D341Med (cell line): Measurements from ENCODE around the gene RPLP2.

Source experiments
- DNase-seq: peaks from one replicate; pipeline ENCODE4 v3.0.0; 2012; ENCODE audit warnings: low spot score

Gene RPLP2

DNA sequence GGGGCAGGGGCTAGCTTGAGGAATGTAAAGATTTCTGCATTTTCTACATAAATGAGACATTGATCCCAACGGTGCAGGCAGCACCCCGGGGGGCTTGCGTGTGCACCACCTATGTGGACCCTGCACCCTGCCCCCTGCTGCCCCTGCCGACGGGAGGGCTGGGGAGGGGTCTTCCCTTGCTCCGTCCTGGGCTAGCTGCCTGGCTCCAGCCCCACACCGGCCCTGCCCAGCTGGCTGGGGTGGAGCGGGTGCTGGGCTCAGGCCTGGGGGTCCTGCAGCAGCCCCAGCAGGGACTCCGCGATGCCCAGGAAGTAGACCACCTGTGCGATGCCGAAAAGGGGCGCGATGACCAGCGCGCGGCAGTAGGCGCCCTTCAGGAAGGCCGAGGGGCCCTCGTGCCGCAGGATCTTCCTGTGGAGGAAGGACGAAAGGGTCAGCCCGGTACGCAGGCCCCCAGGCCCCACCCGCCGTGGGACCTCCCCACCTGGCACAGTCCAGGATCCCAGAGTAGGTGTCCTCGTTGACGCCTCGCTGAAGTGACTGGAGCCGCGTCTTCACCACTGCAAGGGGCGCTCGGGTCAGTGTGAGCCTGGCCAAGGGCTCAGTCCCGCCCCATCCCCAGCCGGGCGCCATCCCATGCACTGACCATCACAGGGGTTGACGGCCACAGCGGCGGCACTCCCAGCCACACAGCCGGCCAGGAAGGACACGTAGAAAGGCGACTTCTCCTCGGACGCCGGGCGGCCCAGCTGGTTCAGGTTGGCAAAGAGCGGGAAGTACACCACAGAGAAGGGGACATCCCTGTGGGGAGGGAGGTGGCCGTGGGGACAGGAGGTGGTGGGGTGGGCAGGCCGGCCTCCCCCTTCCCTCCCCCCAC lies 17.9 kb upstream of the RPLP2 start:
- DNase-seq = no peak

DNA sequence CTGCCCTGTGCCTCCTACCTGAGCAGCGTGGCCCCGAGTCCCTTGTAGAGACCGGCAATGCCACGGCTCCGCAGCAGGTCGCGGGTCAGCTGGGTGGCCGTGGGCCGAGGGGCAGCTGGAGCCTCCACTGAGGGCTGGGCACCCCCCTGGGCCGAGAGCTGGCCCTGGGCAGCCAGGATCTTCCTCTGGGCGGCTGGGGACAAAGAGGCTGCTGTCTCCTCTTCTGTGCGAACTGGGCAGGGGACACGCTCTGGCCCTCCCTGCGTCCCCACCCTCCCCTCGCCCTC lies 17.3 kb upstream of the RPLP2 start:
- DNase-seq = no peak

- DNase-seq = no peak
These were observed 16.9 kb upstream of the RPLP2 start for GRCh38 chr11:792873-793272.

DNA sequence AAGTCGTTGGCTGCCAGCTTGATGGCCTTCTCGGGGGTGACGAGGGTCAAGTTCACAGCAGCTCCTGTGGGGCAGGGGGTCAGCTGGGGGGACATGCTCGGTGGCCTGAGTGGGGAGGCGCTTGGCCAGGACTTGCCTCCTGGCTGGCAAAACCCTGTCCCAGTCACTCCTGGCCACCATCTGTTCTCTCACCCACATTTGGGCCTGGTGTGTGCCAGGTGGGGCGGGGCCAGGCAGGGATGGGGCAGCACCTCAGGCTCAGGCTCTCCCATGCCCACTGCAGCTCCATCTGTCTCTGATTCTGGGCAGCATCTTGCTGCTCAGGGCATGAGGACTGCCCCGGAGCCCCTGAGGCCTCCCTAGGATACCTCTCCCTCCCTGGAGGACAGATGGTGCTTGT lies 16.2 kb upstream of the RPLP2 start:
- DNase-seq = peak; percentile 71

DNA sequence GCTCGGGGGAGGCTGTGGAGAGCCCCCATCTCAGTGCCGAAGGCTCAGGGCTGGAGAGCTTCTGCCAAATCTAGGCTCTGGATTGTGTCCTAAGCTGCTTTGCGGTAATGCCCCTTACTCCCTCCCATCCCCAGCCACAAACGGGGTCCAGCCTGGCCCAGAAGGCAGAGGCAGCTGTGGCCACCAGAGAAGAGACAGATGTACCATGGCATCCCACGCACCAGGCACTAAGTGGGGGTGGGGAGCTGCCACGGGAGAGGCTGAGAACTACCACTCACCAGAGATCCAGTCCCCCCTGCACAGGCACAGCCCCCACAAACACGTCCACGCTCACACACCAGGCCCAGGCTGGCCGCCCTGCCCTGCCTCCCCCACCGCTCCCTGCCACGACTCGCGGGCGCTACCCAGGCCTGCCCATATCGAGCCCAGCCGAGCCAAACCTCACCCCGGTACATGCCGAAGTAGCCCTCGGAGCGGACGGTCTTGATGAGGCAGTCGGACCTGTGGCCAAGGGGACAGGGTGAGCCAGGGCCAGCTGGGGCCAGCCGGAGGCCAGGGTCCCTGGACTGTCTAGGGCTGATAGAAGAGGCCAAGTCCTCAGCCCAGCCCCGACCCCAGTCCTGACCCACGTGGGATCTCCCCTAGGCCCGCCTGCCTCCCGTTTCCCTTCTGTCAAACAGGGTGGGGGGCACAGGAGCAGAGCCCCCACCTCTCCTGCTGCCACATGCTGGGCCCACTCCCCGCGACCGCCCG lies 15.6 kb upstream of the RPLP2 start:
- DNase-seq = no peak

GRCh38 chr11:794766-795633 lies 14.8 kb upstream of the RPLP2 start:
- DNase-seq = peak; percentile 79

DNA sequence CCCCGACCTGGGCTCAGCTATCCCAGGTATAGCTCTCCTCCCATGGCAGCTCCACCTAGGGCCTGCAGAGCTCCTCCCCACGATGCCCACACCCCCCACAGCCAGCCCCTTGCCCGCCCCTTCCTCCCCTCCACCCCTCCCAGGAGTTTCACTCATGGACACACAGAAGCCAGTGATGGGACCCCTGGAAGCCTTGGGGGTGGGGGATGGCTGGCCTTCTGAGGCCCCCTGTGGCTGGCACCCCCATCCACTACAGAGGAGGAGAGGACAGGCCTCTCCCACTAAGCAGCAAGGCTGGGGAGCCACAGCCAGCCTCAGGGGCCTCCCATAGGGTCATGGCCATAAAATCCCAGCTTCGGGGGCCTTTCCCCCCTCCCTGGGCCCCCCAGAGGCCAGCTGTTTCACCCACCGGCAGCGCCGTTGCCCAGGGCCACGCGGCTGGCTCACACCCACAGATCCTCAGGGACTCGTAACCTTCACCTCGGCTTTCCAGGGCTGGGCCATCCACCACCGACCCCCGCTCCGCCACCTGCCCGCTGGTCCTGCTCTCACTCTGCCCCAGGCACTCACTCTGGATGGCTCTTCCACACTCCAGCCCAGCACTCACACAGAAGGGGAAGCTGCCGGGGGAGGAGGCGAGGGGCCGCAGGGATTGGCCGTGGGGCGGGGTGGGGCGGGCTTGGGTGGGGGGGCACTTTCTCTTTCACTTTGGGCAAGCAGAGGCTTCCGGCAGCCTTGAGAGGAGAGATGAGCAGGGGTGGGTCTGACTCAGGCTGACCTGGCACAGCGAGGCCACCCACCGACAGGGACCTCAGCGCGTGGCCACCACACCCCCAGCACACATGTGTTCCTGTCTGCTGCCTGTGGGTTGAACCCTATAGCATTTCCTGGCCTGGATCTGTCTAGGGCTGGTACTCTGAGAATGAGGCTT lies 13.9 kb upstream of the RPLP2 start:
- peak; percentile 78 for DNase-seq

GRCh38 chr11:796565-797295 lies 13.0 kb upstream of the RPLP2 start:
- no peak for DNase-seq

GRCh38 chr11:797296-798092 lies 12.3 kb upstream of the RPLP2 start:
- DNase-seq = peak; percentile 87

- peak; percentile 93 for DNase-seq
These were observed 11.6 kb upstream of the RPLP2 start, which contains the start of gene SLC25A22 for GRCh38 chr11:798093-798713. SLC25A22 (minus strand) TSS chr11:798281; CDS start chr11:795006, 3,275 bp downstream.

- no peak for DNase-seq
These were observed 10.0 kb upstream of the RPLP2 start for GRCh38 chr11:799641-800316.

DNA sequence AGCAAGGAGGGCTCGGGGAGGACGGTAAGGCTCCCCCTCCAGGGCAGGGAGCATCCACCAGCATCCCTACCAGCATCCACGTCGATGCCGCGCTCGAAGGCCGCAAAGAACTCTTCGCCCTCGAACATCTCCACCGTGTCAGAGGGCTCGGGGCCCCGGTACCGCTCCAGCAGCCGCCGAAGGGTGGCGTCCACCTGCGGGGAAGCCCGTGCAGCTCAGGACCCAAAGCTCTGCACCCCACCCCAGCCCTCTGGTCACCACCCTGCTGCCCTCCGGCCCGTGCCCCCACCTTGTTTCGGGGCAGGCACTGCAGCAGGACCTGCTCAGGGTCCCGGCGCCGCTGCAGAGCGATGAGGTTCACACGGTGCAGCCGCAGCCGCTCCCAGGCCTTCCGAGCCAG lies 9.3 kb upstream of the RPLP2 start:
- DNase-seq = no peak

GRCh38 chr11:801097-801780 lies 8.5 kb upstream of the RPLP2 start:
- no peak for DNase-seq

- DNase-seq = no peak
These were observed 7.6 kb upstream of the RPLP2 start for GRCh38 chr11:802018-802617.

GRCh38 chr11:802693-803466 lies 6.9 kb upstream of the RPLP2 start:
- DNase-seq = no peak

GRCh38 chr11:803467-803742 lies 6.4 kb upstream of the RPLP2 start:
- DNase-seq = no peak
